HG03280 (cell line): ENCODE measurements around the gene RASAL1.
"Not testable (repeated sequence)": the region's sequence is repeated elsewhere in the genome, so short reads cannot be mapped to it uniquely, and the experiment has no call there.

ENCODE experiments used
- ATAC-seq: cut with Tn5 transposase; IDR thresholded peaks from one replicate; pipeline ENCODE4 v1.9.1; 2021; ENCODE audit warnings: mild to moderate bottlenecking, moderate library complexity; ENCODE audit not compliant: unreplicated experiment

The RASAL1 gene

DNA sequence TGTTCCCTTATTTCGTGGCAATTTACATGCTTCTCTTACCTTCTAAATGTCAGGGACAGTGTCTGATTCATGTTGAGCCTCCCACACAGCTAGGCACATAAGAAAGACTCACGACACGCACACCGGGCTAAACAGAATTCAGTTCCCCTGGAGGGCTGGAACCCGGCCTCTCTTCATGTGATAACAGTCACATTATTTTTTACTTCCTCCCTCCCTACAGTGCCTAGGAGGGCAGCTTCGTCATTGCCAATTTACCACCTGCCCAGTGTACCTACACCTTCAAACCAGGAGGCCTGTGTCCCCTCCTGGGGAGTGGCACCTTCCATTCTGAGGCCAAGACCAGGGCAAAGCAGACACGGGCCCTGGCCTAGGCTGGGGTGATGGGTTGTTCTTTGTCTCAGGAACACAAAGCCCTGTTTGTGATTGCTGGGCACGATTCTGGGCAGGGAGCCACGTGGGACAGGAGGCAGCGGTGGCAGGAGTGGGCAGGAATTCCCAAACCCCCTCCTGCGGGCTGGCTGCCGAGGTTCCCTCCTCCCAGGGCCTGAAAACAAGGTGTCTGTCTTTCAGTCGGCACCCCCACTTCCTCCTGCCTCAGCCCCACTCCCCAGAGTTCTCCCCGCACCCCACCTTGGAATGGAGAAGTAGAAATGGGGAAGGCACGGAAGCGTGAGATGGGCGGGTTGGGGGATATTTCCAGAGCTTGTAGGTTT is 6.8 kb upstream of the RASAL1 start:
- no peak for ATAC-seq

DNA sequence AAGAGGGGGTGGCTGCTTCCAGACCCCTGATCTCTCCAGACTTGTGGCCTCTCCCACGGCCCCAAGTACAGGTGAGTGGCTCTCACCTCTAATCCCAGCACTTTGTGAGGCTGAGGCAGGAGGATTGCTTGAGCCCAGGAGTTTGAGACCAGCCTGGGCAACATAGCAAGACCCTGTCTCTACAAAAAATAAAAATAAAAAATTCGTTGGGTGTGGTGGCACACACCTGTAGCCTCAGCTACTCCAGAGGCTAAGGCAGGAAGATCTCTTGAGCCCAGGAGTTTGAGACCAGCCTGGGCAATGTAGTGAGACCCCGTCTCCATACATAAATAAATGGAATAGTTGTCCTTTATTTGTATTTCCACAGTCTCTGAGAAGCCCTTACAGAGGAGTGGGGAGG is 6.2 kb upstream of the RASAL1 start:
- ATAC-seq = not testable (repeated sequence)

GRCh38 chr12:113140706-113141105 is 5.1 kb upstream of the RASAL1 start:
- ATAC-seq = no peak

DNA sequence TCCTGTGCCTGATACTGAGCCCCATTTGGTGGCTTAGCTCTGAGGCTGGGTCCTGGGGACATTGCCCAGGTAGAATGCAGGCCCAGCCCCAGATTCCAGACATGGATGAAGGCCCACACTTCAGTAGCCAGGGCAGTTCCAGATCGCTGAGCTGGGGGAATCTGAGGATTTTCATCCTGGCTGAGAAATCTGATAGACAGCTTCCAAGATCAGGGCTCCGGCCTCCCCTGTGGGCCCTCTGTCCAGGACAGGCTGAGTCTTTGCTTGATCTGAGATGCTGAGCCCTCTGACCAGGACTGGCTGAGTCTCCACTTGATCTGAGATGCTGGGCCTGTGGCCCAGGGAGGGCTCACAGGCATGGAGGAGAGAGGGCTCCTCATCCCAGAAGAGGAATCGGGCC is 3.3 kb upstream of the RASAL1 start:
- ATAC-seq = no peak

- no peak for ATAC-seq
Observed at GRCh38 chr12:113137861-113138783, 2.6 kb upstream of the RASAL1 start.

DNA sequence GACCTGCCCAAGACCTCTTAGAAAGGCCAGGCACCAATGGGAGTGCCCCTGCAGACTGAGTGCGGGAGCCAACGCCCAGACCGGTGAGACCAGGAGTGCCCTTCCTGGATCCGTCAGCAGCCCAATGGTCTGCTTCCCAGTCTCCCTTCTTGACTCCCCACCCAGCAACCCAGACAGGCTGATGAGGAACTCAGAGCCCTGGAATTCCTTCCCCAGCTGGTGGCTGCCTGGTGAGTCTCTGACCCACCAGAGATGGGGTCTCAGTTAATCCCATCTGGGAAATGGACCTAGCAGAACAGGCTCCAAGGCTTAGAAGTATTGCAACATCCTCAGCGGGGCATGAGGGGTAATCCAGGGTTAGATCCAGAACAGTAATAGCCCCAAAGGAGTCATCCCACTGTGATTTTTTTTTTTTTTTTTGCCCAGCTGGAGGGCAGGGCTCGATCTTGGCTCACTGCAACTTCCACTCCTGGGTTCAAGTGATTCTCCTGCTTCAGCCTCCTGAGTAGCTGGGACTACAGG is 1.5 kb upstream of the RASAL1 start:
- no peak for ATAC-seq

GRCh38 chr12:113136128-113136989 is 798 bp upstream of the RASAL1 start:
- ATAC-seq = no peak

DNA sequence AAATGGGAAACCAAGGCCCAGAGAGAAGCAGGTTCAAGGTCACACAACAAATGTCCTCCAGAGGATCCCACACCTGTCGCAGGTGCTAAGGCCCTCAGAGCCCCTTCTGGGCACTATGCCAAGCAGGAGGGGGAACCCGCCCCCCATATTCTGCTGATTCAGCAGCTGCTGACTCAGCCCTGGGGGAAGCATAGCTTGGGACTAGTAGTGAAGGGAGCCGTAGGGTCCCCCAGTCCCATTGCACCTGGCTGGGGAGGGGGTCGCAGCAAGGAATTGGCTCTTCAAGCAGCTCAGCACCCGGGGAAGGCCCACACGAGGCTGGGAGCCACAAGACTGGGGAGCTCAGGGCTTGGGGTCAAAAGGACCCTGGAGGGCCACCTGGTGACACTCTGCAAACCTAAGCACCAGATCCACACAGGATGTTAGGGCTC is 1.0 kb downstream of the RASAL1 start:
- no peak for ATAC-seq

GRCh38 chr12:113134071-113134470 is 1.5 kb downstream of the RASAL1 start:
- no peak for ATAC-seq

GRCh38 chr12:113133666-113134065 is 1.9 kb downstream of the RASAL1 start:
- no peak for ATAC-seq

GRCh38 chr12:113133036-113133435 is 2.5 kb downstream of the RASAL1 start:
- ATAC-seq = no peak

GRCh38 chr12:113131556-113131955 is 4.0 kb downstream of the RASAL1 start:
- no peak for ATAC-seq

- no peak for ATAC-seq
Observed at GRCh38 chr12:113130457-113131135, 5.0 kb downstream of the RASAL1 start.

GRCh38 chr12:113129664-113130456 is 5.7 kb downstream of the RASAL1 start:
- ATAC-seq = no peak

DNA sequence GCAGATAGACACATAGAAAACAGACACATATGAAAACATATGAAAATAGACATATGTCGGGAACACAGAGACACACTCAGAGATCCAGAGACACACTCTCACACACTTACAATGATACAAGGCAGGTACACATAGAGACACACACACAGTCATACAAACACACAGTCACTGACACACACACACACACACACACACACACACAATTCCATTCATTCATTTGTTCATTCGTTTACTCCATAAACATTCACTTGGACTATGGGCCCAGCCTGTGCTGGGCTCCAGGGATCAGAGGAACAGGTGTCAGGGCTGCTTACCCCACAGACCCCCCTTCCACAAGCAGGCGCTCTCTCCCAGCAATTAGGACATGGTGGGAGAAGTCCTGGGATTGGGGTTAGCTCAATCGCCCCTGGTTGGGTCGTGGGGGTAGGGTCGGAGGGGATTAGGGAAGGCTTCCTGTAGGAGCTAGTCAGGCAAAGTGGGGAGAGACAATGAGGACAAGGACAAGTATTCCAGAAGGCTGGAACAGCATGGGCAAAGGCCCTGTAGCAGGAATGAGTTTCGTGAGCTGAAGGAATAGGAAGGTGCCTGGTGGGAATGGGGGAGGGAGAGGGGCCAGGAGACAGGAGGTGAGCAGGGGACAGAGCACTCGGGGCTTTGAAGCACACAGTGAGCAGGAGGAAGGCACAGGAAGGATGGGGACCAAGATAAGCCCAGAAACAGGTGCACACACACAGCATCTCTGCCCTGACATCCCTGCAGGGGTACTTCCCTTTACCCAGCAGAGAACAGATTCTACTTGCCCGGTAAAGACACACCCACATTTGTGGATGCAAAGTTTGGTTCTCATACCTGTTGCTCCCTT is 6.5 kb downstream of the RASAL1 start:
- no peak for ATAC-seq

DNA sequence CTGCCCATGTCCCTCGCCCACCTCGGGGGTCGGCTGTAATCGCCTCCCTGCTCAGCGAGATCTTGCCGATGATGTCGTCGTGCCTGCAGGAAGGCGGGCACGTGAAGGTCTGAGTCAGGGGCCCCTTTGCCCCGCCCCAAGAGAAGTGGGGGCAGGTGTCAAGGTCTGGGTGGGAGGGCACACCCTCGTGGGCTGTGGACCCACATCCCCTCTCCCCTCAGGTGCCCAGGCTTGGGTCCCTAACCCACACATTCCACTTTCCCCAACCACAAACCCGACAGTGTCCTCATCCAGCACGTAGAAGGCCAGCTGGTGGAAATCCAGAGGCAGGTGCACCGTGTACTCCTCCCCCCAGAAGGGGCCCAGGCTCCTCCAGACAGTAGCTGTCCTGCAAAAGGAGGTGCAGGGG is 7.8 kb downstream of the RASAL1 start:
- ATAC-seq = no peak

GRCh38 chr12:113120670-113121370 is 14.7 kb downstream of the RASAL1 start:
- no peak for ATAC-seq
